HEK293 (cell line): Measurements from ENCODE around the gene PACRG.

Experiments
- AEBP2 ChIP-seq: fragments of 450-650 bp; formaldehyde crosslinking; IDR thresholded peaks from 2 replicates; pipeline ENCODE4 v1.5.1; 2016; ENCODE audit warnings: missing biosample characterization, missing genetic modification characterization, borderline replicate concordance
- EGR2 ChIP-seq: fragments of 450-650 bp; formaldehyde crosslinking; IDR thresholded peaks from 2 replicates; pipeline ENCODE4 v1.5.1; 2016; ENCODE audit warnings: low read depth, missing biosample characterization, missing genetic modification characterization
- FEZF1 ChIP-seq: fragments of 450-650 bp; formaldehyde crosslinking; IDR thresholded peaks from 2 replicates; pipeline ENCODE4 v1.5.1; 2016; ENCODE audit warnings: missing biosample characterization, missing genetic modification characterization
- GLI4 ChIP-seq: fragments of 450-650 bp; formaldehyde crosslinking; IDR thresholded peaks from 2 replicates; pipeline ENCODE4 v1.5.1; 2016; ENCODE audit warnings: missing biosample characterization, missing genetic modification characterization
- KLF10 ChIP-seq: fragments of 450-650 bp; IDR thresholded peaks from 2 replicates; pipeline ENCODE4 v1.5.1; 2018; ENCODE audit warnings: missing biosample characterization, mild to moderate bottlenecking, missing genetic modification characterization
- KLF8 ChIP-seq: fragments of 450-650 bp; formaldehyde crosslinking; IDR thresholded peaks from 2 replicates; pipeline ENCODE4 v1.5.1; 2016; ENCODE audit warnings: missing biosample characterization, missing genetic modification characterization
- MYNN ChIP-seq: fragments of 450-650 bp; formaldehyde crosslinking; IDR thresholded peaks from 2 replicates; pipeline ENCODE4 v1.5.1; 2016; ENCODE audit warnings: missing biosample characterization, missing genetic modification characterization, borderline replicate concordance
- MZF1 ChIP-seq: fragments of 450-650 bp; formaldehyde crosslinking; IDR thresholded peaks from 2 replicates; pipeline ENCODE4 v1.5.1; 2017; ENCODE audit warnings: missing biosample characterization, missing genetic modification characterization, borderline replicate concordance
- SCRT2 ChIP-seq: fragments of 450-650 bp; formaldehyde crosslinking; IDR thresholded peaks from 2 replicates; pipeline ENCODE4 v1.5.1; 2016; ENCODE audit warnings: missing biosample characterization, missing genetic modification characterization
- TRIM28 ChIP-seq: IDR thresholded peaks from 2 replicates; pipeline ENCODE4 v1.6.1; 2011; ENCODE audit warnings: low read length, control low read depth, borderline replicate concordance
- YY1 ChIP-seq: fragments of 450-650 bp; formaldehyde crosslinking; IDR thresholded peaks from 2 replicates; pipeline ENCODE4 v1.5.1; 2018; ENCODE audit warnings: missing biosample characterization, missing genetic modification characterization
- ZBTB21 ChIP-seq: fragments of 450-650 bp; formaldehyde crosslinking; IDR thresholded peaks from 2 replicates; pipeline ENCODE4 v1.5.1; 2017; ENCODE audit warnings: missing biosample characterization, missing genetic modification characterization
- ZBTB44 ChIP-seq: fragments of 450-650 bp; IDR thresholded peaks from 2 replicates; pipeline ENCODE4 v1.5.1; 2018; ENCODE audit warnings: missing biosample characterization, mild to moderate bottlenecking, missing genetic modification characterization
- ZNF121 ChIP-seq: fragments of 450-650 bp; formaldehyde crosslinking; IDR thresholded peaks from 2 replicates; pipeline ENCODE4 v1.5.1; 2016; ENCODE audit warnings: missing biosample characterization, missing genetic modification characterization
- ZNF391 ChIP-seq: fragments of 450-650 bp; formaldehyde crosslinking; IDR thresholded peaks from 2 replicates; pipeline ENCODE4 v1.5.1; 2016; ENCODE audit warnings: low read depth, missing biosample characterization, missing genetic modification characterization, borderline replicate concordance
- ZNF473 ChIP-seq: fragments of 450-650 bp; formaldehyde crosslinking; IDR thresholded peaks from 2 replicates; pipeline ENCODE4 v1.5.1; 2017; ENCODE audit warnings: missing biosample characterization, missing genetic modification characterization
- ZNF548 ChIP-seq: fragments of 450-650 bp; formaldehyde crosslinking; IDR thresholded peaks from 2 replicates; pipeline ENCODE4 v1.5.1; 2016; ENCODE audit warnings: missing biosample characterization, missing genetic modification characterization
- ZNF580 ChIP-seq: fragments of 450-650 bp; formaldehyde crosslinking; IDR thresholded peaks from 2 replicates; pipeline ENCODE4 v1.5.1; 2016; ENCODE audit warnings: missing biosample characterization, missing genetic modification characterization
- ZNF585B ChIP-seq: fragments of 450-650 bp; formaldehyde crosslinking; IDR thresholded peaks from 2 replicates; pipeline ENCODE4 v1.5.1; 2016; ENCODE audit warnings: missing biosample characterization, missing genetic modification characterization
- ZNF692 ChIP-seq: fragments of 450-650 bp; formaldehyde crosslinking; IDR thresholded peaks from 2 replicates; pipeline ENCODE4 v1.5.1; 2016; ENCODE audit warnings: missing biosample characterization, missing genetic modification characterization
- ZNF747 ChIP-seq: fragments of 450-650 bp; formaldehyde crosslinking; IDR thresholded peaks from 2 replicates; pipeline ENCODE4 v1.5.1; 2016; ENCODE audit warnings: missing biosample characterization, missing genetic modification characterization
- ZNF768 ChIP-seq: fragments of 450-650 bp; formaldehyde crosslinking; IDR thresholded peaks from 2 replicates; pipeline ENCODE4 v1.5.1; 2018; ENCODE audit warnings: missing biosample characterization, mild to moderate bottlenecking, missing genetic modification characterization
- ZSCAN4 ChIP-seq: fragments of 450-650 bp; formaldehyde crosslinking; IDR thresholded peaks from 2 replicates; pipeline ENCODE4 v1.5.1; 2017; ENCODE audit warnings: missing biosample characterization, missing genetic modification characterization
- TF ChIP-seq, protein P1 (sequence below): fragments of 450-650 bp; formaldehyde crosslinking; IDR thresholded peaks from 2 replicates; pipeline ENCODE4 v1.5.1; 2016; ENCODE audit warnings: missing biosample characterization, missing genetic modification characterization
- TF ChIP-seq, protein P2 (sequence below): fragments of 450-650 bp; formaldehyde crosslinking; IDR thresholded peaks from 2 replicates; pipeline ENCODE4 v1.5.0; 2017; ENCODE audit warnings: missing biosample characterization, missing genetic modification characterization, borderline replicate concordance
- TF ChIP-seq, protein P3 (sequence below): fragments of 450-650 bp; formaldehyde crosslinking; IDR thresholded peaks from 2 replicates; pipeline ENCODE4 v1.5.1; 2016; ENCODE audit warnings: missing biosample characterization, missing genetic modification characterization, low read depth

Gene PACRG

DNA sequence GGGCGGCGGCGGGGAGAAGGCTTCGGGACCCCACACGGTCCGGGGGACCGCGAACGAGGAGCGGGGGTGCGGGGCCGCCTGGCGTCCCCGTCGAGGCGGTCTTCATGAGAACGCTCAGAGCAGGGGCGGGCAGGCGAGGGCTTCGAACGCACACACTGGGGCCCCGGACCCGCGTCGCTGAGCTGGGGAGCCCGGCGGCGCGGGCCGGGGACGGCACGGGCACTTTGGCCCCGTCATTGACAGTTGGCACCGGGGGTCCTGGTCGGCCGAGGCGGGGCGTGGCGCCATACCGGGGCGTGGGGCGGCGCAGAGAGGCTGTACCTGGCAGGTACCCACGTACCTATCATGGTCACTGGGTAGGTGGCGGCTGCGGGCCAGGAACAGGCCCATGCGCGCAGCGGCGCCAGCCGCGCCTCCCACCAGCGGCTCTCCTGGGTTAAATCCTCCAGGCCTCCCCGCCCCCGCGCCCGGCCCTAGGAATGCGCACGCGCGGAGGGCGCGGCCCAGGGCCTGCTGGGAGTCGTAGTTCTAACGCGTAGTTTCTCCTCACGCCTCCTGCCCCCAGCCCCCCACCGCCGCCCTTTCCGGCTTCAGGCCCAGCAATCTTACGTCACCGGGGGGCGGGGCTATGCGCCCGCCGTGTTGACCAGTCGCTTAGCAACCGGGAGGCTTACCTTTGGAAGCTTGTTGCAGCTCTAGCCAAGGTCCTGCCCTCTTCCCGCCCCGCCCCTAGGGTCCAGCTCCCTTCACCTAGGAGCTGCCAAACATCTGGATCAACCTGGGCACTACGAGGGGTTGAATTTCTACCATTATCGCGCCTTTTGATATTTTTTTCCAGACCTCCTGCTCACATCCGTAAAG is at the start of gene PACRG, which contains the start of gene PRKN (continued):
- TF ChIP-seq ZNF768 (tag by site-specific recombination) (no peak), FEZF1 (tag by site-specific recombination) (no peak), ZNF121 (no peak), ZNF585B (no peak), EGR2 (tag by site-specific recombination) (peak; percentile 64), KLF8 (tag by site-specific recombination) (peak; percentile 82), ZNF747 (no peak), ZNF391 (tag by site-specific recombination) (peak; percentile 55; the same call in 1 of the 2 replicates), MZF1 (no peak), ZNF473 (no peak), ZNF580 (tag by site-specific recombination) (no peak), YY1 (tag by site-specific recombination) (no peak), ZNF692 (tag by site-specific recombination) (peak; percentile 66), KLF10 (tag by site-specific recombination) (peak; percentile 85), AEBP2 (tag by site-specific recombination) (no peak), GLI4 (tag by site-specific recombination) (no peak), ZNF548 (no peak), ZSCAN4 (tag by site-specific recombination) (no peak), TRIM28 (peak; percentile 40; the same call in 1 of the 2 replicates), ZBTB21 (tag by site-specific recombination) (peak; percentile 45; the same call in 1 of the 2 replicates), ZBTB44 (no peak; the same call in 1 of the 2 replicates), SCRT2 (tag by site-specific recombination) (peak; percentile 95), MYNN (tag by site-specific recombination) (no peak)
- TF ChIP-seq, protein P1, sequence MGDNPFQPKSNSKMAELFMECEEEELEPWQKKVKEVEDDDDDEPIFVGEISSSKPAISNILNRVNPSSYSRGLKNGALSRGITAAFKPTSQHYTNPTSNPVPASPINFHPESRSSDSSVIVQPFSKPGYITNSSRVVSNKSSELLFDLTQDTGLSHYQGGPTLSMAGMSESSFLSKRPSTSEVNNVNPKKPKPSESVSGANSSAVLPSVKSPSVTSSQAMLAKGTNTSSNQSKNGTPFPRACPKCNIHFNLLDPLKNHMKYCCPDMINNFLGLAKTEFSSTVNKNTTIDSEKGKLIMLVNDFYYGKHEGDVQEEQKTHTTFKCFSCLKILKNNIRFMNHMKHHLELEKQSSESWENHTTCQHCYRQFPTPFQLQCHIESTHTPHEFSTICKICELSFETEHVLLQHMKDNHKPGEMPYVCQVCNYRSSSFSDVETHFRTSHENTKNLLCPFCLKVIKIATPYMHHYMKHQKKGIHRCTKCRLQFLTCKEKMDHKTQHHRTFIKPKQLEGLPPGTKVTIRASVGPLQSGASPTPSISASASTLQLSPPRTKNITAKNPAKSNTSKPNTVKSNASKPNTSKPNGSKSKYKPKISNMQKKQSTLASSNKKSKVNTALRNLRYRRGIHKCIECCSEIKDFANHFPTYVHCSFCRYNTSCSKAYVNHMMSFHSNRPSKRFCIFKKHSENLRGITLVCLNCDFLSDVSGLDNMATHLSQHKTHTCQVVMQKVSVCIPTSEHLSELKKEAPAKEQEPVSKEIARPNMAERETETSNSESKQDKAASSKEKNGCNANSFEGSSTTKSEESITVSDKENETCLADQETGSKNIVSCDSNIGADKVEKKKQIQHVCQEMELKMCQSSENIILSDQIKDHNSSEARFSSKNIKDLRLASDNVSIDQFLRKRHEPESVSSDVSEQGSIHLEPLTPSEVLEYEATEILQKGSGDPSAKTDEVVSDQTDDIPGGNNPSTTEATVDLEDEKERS (tag by site-specific recombination): no peak
- TF ChIP-seq, protein P2, sequence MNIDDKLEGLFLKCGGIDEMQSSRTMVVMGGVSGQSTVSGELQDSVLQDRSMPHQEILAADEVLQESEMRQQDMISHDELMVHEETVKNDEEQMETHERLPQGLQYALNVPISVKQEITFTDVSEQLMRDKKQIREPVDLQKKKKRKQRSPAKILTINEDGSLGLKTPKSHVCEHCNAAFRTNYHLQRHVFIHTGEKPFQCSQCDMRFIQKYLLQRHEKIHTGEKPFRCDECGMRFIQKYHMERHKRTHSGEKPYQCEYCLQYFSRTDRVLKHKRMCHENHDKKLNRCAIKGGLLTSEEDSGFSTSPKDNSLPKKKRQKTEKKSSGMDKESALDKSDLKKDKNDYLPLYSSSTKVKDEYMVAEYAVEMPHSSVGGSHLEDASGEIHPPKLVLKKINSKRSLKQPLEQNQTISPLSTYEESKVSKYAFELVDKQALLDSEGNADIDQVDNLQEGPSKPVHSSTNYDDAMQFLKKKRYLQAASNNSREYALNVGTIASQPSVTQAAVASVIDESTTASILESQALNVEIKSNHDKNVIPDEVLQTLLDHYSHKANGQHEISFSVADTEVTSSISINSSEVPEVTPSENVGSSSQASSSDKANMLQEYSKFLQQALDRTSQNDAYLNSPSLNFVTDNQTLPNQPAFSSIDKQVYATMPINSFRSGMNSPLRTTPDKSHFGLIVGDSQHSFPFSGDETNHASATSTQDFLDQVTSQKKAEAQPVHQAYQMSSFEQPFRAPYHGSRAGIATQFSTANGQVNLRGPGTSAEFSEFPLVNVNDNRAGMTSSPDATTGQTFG: no peak
- TF ChIP-seq, protein P3, sequence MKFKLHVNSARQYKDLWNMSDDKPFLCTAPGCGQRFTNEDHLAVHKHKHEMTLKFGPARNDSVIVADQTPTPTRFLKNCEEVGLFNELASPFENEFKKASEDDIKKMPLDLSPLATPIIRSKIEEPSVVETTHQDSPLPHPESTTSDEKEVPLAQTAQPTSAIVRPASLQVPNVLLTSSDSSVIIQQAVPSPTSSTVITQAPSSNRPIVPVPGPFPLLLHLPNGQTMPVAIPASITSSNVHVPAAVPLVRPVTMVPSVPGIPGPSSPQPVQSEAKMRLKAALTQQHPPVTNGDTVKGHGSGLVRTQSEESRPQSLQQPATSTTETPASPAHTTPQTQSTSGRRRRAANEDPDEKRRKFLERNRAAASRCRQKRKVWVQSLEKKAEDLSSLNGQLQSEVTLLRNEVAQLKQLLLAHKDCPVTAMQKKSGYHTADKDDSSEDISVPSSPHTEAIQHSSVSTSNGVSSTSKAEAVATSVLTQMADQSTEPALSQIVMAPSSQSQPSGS: peak; percentile 88
